HS-5 (cell line): ENCODE measurements around the gene NCMAP.
"Not testable (repeated sequence)": the region's sequence is repeated elsewhere in the genome, so short reads cannot be mapped to it uniquely, and the experiment has no call there.

Source experiments
- DNase-seq: peaks from one replicate; pipeline ENCODE4 v3.0.0-alpha.2; 2012; ENCODE audit warnings: low read depth

The NCMAP gene

DNA sequence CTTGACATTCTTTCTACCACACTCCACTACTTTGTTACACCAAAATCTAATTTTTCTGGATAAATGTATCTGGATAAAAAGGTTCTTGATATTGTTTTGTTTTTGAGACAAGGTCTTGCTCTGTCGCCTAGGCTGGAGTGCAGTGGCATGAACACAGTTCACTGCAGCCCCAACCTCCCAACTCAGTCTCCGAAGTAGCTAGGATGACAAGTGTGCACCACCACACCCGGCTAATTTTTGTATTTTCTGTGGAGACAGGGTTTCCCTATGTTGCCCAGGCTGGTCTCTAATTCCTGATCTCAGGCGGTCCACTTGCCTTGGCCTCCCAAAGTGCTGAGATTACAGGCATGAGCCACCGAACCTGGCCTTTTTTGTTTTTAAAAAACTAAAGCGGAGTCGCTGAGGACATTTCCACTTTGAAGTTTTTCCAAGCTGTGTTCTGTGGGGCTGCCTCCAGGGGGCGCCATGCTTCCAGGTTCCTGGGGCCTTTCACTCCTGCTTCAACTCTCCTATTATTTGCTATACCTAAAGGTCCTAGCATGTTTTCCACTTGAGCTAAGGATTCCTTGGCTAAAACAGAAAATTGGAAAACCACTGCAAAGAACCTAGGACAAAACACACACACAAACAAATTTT is 14.1 kb upstream of the NCMAP start:
- no peak for DNase-seq

DNA sequence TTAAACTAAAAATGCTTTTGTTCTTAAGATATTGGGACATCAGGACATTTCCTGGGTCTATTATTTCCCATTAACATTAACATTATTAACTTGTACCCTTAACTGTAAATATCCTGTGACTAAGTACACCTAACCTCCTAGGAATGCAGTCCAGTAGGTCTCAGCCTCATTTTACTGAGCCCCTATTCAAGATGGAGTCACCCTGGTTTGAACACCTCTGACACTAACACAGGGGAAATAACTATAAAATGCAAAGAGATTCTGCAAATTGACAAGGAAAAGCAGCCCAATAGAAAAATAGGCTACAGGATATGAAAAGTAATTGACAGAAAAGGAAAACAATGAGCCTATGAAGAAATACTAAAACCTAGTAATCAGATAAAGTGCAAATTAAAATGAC is 11.6 kb upstream of the NCMAP start:
- DNase-seq, result no peak

DNA sequence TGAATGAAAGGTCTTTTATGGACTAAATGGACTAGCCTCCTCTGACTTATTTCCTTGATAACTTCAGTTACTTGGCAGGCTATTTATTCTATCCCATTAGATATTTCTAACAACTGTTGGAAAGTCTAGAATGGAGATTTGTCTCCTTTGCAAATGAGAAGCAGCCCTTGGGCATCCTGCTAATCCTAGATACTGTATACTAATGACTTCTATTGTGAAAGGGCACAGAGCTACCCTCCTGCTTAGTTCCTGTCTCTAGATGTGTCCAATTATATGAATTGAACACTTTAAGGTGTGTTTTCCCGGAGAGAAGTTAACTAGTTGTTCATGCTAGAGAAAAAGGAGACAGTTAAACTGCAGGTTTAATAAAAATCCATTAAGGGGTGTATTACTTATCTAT is 10.2 kb upstream of the NCMAP start:
- no peak for DNase-seq

DNA sequence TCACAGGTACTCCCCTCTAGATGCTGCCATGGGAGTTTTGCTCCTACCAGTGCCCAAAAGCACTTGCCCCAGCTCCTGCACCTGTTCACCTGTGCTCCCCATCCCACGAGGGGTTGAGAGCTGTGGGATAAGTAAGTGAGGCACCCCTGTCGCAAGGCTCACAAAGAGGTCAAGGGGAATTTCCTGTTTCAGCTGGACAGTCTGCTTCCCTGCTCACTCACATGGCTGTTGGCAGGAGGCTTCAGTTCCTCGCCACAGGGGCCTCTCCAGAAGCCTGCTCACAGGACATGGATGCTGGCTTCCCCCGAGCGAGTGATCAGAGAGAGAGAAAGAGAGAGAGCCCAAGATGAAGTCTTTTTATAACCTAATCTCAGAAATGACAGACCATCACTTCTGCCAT is 8.7 kb upstream of the NCMAP start:
- no peak for DNase-seq

DNA sequence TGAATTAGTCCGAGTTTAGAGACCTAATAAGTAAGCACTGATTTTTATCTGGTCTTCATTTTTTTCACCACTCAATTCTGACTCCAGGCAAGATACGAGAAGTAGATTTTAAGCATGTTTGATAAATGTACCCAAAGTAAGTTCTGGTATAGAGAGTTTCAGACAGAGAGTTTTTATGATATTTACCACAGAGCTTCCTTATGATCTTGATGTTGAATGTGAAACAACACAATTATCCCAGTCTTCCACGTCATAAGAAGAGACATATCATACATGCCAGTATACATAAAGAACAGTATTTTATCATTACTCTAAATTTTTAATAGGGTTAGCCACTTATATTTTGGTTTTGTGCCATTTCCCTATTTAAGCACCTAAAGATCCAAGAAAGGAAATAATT is 7.8 kb upstream of the NCMAP start:
- no peak for DNase-seq

DNA sequence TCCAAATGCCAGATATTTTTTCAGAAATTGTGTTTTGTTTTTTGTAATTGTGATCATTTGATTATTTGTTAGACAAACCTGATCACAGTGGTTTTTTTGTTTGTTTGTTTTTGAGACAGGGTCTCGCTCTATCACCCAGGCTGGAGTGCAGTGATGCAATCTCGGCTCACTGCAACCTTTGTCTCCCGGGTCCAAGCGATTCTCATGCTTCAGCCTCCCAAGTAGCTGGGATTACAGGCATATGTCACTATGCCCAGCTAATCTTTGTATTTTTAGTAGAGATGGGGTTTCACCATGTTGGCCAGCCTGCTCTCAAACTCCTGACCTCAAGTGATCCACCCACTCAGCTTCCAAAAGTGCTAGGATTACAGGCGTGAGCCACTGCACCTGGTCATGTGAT is 6.7 kb upstream of the NCMAP start:
- DNase-seq, result not testable (repeated sequence)

DNA sequence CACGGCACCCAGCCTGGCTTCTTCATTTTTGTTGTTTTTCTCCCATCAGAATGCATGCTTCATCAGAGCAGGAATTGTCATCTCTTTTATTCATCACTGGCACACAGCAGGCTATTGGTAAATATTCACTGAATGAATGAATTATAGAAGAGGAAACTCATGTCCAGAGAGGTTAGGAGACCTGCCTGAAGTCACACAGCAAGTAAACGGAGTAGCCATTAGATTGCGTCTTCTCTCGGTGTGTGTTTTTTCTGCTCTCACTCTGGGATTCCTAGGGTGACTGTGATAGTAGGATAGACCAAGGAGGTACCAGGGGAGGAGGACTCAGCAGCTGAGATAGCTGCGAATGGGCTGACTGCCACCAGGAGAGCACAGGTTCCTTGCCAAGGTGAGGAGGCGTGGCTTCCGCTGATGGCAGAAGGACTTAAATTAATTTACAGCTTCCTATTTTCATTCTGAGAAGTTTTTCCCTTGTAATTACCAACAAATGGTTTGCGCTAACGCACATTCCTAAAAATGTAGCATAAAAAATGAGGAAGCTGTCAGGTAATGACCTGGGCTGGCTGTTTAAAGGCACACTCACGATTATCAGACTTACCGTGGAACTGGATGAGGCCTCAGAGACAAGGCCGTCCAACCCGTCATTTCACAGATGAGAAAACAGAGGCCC is 4.5 kb upstream of the NCMAP start:
- no peak for DNase-seq

DNA sequence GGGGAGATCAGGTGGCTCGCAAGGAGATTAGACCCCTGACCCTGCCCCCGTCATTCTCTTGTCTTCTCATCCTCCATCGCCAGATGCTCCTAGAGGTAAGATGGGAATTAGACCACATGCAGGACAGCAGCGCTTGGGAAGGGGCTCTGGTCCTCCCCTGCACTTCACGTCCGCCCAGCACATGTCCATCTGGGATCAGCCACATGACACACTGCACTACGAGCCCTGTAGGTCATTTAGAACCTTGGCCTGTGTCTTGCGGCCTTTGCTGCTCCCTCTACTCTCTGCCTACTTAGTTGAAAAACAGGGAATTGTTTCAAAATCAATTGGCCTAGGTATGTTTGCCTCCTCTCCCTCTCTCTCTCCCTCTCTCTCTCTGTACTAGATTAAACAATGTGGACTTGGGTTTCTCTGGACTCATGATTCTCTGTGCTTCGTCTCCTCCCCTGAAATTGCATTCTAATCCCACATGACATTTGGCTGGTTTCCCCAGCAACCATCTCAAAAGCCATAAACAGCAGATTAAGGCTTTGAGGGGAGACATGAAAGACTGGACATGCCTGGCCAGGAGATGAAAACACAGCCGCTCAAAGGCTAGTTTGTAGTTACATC is 3.8 kb upstream of the NCMAP start:
- no peak for DNase-seq

DNA sequence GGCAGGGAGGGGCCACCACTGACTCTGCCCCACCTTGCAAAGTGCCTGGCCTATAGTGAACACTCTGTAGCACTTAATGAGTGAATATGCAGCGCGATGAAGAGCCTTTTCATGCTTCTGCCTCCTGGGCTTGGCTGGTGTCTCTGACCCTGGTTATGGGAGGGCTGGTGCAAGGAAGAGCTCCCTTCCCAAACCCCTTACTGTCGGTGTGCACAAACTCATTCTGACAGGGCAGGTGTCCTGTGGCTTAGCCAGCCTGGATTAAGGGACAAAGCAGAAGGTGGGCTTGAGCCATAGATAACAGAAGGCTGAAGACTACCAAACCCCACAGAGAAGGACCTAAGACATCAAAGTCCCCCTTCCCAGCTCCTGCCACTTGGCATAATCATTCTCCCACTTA is 2.0 kb upstream of the NCMAP start:
- DNase-seq, result no peak

DNA sequence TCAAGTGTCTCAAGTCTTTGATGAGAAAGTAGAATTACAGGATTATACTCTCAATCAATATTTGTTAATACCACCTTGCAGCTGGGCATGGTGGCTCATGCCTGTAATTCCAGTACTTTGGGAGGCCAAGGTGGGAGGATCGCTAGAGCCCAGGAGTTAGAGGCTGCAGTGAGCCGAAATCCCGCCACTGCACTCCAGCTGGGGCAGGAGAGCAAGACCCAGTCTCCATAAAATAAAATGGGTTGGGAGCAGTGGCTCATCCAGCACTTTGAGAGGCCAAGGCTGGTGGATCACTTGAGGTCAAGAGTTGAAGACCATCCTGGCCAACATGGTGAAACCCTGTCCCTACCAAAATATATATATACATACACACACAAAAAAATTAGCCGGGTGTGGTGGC is 1.2 kb upstream of the NCMAP start:
- no peak for DNase-seq

DNA sequence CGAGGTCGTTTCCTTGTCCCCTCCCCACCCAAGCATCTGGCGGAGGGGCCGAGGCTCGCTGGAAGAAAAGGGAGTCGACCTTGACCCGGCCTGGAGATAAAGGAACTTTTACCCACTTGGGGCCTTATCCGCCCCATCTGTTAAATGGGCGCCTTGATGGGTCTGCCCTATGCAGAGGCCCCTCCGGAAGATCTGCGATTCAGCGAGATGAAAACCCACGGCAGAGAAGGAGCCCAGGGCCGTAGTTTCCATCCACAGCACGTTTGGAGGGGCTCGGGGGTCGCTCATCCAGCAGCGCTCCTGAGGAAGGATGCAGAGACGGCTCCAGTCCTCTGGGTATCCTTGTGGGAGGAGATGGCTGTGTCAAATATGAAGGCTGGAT is 518 bp downstream of the NCMAP start:
- no peak for DNase-seq

DNA sequence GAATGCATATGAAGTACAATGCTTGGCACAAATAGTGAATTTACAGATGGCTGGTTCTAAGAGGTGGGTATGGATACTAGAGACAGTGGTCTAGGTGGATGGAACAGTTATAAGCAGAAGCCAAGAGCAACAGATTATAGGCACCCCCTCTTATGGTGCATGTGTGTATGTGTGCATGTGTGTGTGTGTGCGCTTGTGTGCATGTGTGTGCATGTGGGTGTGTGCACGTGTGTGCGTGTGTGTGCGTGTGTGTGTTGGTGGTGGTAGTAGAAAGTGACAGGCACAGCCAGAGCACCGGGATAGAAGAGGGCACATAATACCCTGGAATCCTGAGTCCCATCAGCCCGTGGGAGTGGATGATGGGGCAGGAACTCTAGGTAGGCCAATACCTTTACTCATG is 1.3 kb downstream of the NCMAP start:
- no peak for DNase-seq

DNA sequence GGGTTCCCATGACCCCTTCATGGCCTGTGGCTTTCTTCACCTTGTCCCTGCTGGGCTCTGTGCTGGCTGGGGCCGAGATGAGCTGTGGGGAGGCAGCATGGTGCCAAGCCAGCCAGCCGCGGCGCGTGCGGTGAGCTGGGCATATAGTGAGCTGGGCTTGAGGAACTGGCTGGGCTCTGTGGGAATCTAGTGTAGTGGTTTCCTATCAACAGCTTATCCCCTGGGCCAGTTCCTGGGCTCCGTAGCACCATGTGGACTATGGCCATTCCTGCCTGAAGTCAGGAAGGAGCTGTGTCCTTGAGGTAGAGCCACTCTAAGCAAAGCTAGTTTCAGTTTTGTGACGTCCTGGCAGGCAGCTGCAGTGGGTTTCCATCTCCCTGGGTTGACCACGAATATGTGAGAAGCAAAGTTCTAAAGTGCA is 1.8 kb downstream of the NCMAP start:
- no peak for DNase-seq

DNA sequence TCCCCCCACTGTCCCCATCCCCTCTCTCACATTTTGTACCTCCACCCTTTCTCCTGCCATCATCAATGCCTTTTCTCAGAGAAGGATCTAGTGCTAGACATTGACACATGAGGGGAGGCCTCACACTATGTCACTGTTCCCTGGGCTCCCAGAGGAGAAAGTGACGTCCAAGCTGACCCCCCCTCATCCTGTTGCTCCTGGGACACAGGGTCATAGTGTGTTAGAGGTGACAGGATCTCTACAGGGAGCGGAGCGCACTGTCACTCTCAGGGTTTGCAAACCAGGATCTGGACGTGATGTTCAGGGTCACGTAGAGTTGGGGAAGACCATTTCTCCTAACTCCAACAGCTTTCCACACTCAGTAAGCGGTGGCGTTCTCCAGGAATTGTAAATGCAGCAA is 2.6 kb downstream of the NCMAP start:
- DNase-seq, result no peak

DNA sequence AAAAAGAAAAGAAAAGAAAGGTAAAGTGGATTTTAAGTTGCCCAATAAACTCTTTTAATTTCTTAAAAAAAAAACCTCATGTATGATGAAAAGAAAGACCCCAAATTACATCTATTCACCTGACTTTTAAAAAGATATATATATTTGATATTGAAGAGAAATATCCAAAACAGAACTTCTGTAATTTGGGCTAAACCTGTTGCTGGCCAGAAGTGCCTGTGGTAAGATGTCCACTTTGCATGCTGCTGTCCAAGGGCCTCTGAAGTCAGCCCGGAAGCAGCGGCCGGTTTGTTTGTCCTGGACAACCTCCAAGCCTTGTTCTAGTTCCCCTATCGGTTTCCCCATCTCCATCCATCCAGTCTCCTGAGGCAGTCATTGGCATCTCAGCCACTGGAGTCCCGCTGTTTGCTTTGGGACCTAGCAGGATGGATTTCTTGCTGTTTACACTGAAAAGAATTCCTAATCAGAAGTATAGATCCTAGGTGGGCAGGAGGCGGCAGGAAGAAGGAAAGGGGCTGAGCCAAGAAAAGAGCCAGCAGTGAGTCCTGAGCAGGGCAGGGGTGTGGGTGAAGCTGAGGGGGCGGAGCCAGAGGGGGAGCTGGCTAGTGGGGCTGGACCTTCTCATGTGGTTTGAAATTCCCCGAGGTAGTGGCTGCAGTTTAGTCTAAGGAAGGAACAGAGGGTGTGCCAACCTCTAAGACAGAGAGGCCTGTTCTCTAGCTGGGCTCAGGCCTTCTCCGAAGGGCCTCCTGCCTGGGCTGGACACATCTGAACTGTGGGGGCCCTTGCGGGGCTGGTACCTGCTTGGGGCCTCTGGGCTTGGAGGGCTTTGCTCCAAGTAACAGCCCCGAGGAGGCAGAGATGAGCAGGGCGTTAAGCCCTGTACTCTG is 3.3 kb downstream of the NCMAP start:
- DNase-seq, result no peak

DNA sequence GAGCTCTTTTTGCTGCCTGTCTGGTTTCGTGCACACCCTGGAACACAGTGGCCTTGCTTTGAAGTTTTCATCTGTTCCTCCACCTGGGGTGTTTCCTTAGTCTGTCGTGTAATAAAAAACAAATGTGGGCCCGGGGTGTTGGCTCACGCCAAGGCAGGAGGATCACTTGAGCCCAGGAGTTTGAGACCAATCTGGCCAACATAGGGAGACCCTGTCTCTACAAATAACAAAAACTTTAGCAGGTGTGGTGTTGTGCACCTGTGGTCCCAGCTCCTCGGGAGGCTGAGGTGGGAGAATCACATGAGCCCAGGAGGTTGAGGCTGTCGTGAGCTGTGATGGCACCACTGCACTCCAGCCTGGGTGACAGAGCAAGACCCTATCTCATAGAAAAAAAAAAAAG is 4.5 kb downstream of the NCMAP start:
- DNase-seq, result no peak

DNA sequence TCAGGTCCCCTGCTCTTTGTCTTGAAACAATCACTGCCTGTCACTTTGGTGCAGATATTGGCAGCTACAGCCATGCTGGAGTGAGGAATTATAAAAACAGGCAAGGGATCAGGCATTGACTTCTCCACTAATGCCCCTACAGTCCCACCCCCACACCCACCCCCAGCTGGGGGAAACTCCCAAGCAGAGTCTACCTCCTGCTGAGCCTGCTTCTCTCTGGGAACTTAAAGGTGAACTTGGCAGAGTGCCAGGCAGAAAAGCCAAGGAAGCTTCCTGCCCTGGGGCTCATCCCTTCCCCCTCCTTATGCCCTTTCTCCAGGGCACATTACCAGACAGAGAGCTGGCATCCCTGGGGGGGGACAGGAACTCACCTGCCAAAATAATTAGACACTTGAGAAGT is 6.7 kb downstream of the NCMAP start:
- no peak for DNase-seq

DNA sequence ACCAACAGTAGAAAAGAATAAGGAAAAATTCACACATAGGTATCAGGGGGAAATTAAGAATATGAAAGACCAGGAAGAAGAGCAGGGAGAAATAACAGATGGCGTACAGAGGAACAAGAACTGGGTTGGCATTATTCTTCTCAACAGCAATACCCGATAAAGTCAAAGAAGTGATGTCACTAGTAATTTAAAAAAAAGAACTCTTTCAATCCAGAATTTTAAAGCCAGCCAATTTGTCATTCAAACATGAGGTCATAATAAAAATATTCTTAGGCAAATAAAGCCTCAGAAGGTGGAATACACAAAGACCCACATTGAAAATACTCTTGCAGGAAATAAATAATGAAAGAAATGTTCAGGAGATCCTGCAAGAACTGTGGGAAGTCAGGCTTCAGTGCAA is 8.8 kb downstream of the NCMAP start:
- DNase-seq, result no peak

DNA sequence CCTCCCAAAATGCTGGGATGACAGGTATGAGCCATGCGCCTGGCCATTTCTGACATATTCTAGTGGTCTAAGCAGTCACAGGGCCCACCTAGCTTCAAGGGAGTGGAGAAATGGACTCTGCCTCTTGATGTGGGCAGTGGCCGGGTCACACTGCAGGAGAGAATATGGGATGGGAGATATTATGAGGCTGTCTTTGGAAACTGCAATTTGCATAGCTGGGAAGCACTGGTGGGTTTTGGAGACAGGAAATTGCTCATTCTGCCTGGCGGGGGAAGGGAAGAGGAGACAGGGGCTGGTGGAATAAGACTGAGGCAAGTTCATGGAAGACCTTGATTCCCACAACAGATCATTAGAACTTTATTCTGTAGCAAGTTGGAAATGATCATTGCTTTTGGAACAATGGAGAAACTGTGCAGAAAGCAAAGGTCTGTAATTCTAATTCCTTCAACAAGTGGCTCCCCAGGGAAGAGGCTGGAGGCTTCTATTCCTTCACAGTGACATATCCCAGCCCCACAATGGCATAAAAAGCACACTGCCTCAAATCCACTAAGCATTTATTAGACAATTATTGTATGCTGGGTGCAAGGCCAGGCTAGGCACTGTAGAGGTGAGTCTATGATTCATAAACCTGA is 10.5 kb downstream of the NCMAP start:
- DNase-seq, result no peak

DNA sequence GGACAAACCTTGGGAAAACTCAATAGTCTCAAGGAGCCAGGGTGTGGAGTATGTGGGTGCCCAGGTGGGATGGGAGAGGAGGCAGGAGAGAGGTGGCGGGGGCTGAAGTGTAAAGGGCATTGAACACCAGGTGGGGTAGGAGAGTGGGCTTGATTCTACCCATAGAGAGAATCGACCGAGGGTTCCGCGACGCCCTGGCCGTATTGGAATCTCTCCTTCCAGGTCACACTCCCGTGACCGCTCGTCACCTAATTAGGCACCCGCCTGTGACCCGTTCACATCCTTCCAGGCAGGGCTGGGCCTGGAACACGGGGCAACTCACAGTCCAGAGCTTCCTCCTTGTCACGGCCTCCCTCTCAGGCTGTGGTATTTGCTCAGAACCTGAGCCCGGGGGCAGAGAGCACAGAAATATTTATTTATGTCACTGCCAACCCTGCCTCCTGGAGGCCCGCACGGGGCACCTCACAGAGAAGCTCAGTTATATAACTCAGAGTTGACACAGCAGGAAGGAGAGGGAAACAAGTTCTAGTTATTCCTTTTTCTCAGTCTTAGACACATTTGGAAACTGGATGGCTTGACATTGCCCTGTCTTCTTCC is 12.0 kb downstream of the NCMAP start:
- no peak for DNase-seq

DNA sequence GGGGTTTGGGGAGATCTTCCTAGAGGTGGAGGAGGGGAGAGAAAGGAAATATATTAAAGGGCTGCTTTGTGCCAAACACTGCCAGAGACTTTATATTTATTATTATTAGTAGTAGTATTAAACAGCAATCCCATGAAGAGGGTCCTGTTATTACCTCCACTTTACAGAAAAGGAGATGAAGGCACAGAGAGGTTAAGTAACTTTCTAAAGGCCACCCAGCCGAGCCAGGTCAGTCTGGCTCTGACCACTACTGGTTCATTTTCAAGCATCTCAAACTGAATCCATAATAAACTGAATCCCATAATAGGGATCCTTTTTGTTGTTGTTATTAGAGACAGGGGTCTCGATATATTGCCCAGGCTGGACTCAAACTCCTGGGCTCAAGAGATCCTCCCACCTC is 12.6 kb downstream of the NCMAP start:
- no peak for DNase-seq
